Liver (tissue), 9 donors: Measurements from ENCODE around the gene PATZ1. TPM values are rescaled to one million over a fixed set of nuclear protein-coding genes. Genes with fewer than 3 reads are reported as not detected.

ENCODE experiments used
- DNase-seq: peaks from one replicate; pipeline ENCODE4 v3.0.0-alpha.2; 2017; ENCODE audit warnings: low spot score
- H3K27ac ChIP-seq, 2 donors: one replicate each; pipeline ENCODE4 v1.7.0; 2013; ENCODE audit warnings: inconsistent platforms in 2 of 2, low read length in 2 of 2, control low read depth in 1 of 2, low read depth in 1 of 2, mild to moderate bottlenecking in 1 of 2
- H3K27me3 ChIP-seq, 4 donors: one replicate each; pipeline versions ENCODE4 v1.6.1 to v1.7.0; 2013; ENCODE audit warnings: low read length in 3 of 4, inconsistent platforms in 1 of 4, mild to moderate bottlenecking in 1 of 4, moderate library complexity in 1 of 4; ENCODE audit not compliant: control insufficient read depth in 4 of 4, insufficient read depth in 4 of 4
- H3K36me3 ChIP-seq, 4 donors: one replicate each; pipeline versions ENCODE4 v1.6.1 to v1.7.0; 2013; ENCODE audit warnings: low read length in 3 of 4, mild to moderate bottlenecking in 3 of 4, low read depth in 1 of 4, moderate library complexity in 1 of 4; ENCODE audit not compliant: control insufficient read depth in 4 of 4, insufficient read depth in 3 of 4
- H3K4me1 ChIP-seq, 4 donors: one replicate each; pipeline versions ENCODE4 v1.6.1 to v1.7.0; 2013; ENCODE audit warnings: low read length in 3 of 4, mild to moderate bottlenecking in 3 of 4, moderate library complexity in 1 of 4; ENCODE audit not compliant: control insufficient read depth in 4 of 4, insufficient read depth in 4 of 4
- H3K4me3 ChIP-seq, 3 donors: one replicate each; pipeline versions ENCODE4 v1.6.1 to v1.7.0; 2013; ENCODE audit warnings: low read length in 3 of 3, control low read depth in 1 of 3, low read depth in 1 of 3, mild to moderate bottlenecking in 1 of 3
- H3K9ac ChIP-seq, 2 donors: one replicate each; pipeline ENCODE4 v1.7.0; 2013; ENCODE audit warnings: low read length in 2 of 2, mild to moderate bottlenecking in 2 of 2, moderate library complexity in 2 of 2, control low read depth in 1 of 2, low read depth in 1 of 2
- H3K9me3 ChIP-seq, 4 donors: one replicate each; pipeline versions ENCODE4 v1.6.1 to v1.7.0; 2013; ENCODE audit warnings: low read length in 3 of 4; ENCODE audit not compliant: control insufficient read depth in 4 of 4
- EGR1 ChIP-seq, 2 donors: IDR thresholded peaks; 2 replicates each; pipeline ENCODE4 v1.6.1; 2016 to 2018; ENCODE audit warnings: antibody characterized with exemption in 2 of 2, low read depth in 2 of 2
- FOXA1 ChIP-seq: IDR thresholded peaks from 2 replicates; pipeline ENCODE4 v1.6.1; 2016; ENCODE audit warnings: antibody characterized with exemption
- HNF4G ChIP-seq: IDR thresholded peaks from 2 replicates; pipeline ENCODE4 v1.6.1; 2016; ENCODE audit warnings: antibody characterized with exemption
- NR2F2 ChIP-seq: IDR thresholded peaks from 2 replicates; pipeline ENCODE4 v1.6.1; 2016; ENCODE audit warnings: antibody characterized with exemption
- RAD21 ChIP-seq, 2 donors: IDR thresholded peaks; 2 replicates each; pipeline ENCODE4 v1.6.1; 2016; ENCODE audit warnings: antibody characterized with exemption in 2 of 2, mild to moderate bottlenecking in 2 of 2
- REST ChIP-seq: IDR thresholded peaks from 2 replicates; pipeline ENCODE4 v1.6.1; 2016; ENCODE audit warnings: antibody characterized with exemption, mild to moderate bottlenecking
- SP1 ChIP-seq: IDR thresholded peaks from 2 replicates; pipeline ENCODE4 v1.6.1; 2018; ENCODE audit warnings: antibody characterized with exemption, mild to moderate bottlenecking
- TAF1 ChIP-seq: conservative IDR thresholded peaks from 2 replicates; pipeline ENCODE4 v1.6.1; 2016; ENCODE audit warnings: antibody characterized with exemption, mild to moderate bottlenecking
- ZBTB33 ChIP-seq: IDR thresholded peaks from 2 replicates; pipeline ENCODE4 v1.6.1; 2016; ENCODE audit warnings: antibody characterized with exemption
- WGBS: extraction: QIAGEN DNeasy Blood & Tissue Kit; methylation state at CpG from one replicate; pipeline ENCODE4 v1.1.7; 2013; 5-methylcytosine and 5-hydroxymethylcytosine counted together
- polyA plus RNA-seq, 2 donors: library from polyadenylated mRNA; stranded (reverse) in 1 of 2; unstranded in 1 of 2; fragments of 200-250 nt in 1 of 2; fragments of >200 nt in 1 of 2; fragmentation: Nextera tagmentation in 1 of 2; extraction: Ambion mirVana in 1 of 2; gene quantifications; one replicate each; pipeline versions ENCODE4 v1.2.1 to v1.2.3, GENCODE V29; 2013 to 2015
- total RNA-seq, 2 donors: library from RNA; depleted of rRNA; stranded (reverse); fragments of >200 nt; gene quantifications; one replicate each; pipeline ENCODE4 v1.2.3, GENCODE V29; 2014
- TF ChIP-seq, protein P1 (sequence below): fragments of 150-350 bp; IDR thresholded peaks from 2 replicates; pipeline ENCODE4 v1.5.1; 2017; ENCODE audit warnings: improper control_type of control experiment, low read depth, low read length; ENCODE audit not compliant: missing input control
- TF ChIP-seq, protein P2 (sequence below): IDR thresholded peaks from 2 replicates; pipeline ENCODE4 v1.6.1; 2016; ENCODE audit warnings: antibody characterized with exemption
- TF ChIP-seq, protein P3 (sequence below): IDR thresholded peaks from 2 replicates; pipeline ENCODE4 v1.6.1; 2016; ENCODE audit warnings: antibody characterized with exemption
- donor health status: healthy.
- donor health status: healthy.
- donor health status: healthy.
- donor health status: healthy.
- donor health status: healthy.

The PATZ1 gene
- total and polyA plus RNA-seq, 4 donors, result 3.8 to 13.5 (median 10.1) TPM

DNA sequence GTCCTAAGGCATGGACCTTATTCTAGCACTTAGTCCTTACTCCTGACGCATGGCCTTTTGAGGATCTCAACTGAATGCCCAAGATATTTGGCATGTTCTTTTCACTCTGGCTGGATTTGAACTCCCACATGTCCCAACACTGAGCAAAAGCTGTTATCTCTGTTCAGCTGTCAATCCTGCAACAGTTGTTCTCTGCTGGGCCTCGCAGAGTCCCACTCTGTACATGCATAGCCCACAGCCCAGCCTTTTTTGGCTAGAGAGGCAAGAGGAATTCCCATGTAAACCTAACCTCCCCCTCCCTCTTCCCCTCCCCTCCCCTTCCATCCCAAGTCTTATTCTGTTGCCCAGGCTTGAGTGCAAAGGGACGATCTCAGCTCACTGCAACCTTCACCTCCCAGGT lies 31.5 kb upstream of the PATZ1 start:
- H3K9ac ChIP-seq, result no peak overlapping the region
- no peak overlapping the region for H3K27ac ChIP-seq

More for the DNA sequence above, 31.5 kb upstream of the PATZ1 start:
- Histone ChIP-seq H3K4me1 (no peaks in the 10 kb centered on the region), H3K27me3 (no peaks in the 10 kb centered on the region), H3K4me3 (no peak overlapping the region), H3K9me3 (no peaks in the 10 kb centered on the region), H3K36me3 (no peaks in the 10 kb centered on the region)
- TF ChIP-seq FOXA1 (no peak), EGR1 (IDR thresholded peaks at IDR 0.05; ENCODE audit: low read depth in 2 of 2) (no peak), REST (no peak), RAD21 (IDR thresholded peaks at IDR 0.05) (no peak), HNF4G (no peak), TAF1 (no peak), SP1 (no peak), NR2F2 (no peak), ZBTB33 (no peak)
- TF ChIP-seq, protein P1, sequence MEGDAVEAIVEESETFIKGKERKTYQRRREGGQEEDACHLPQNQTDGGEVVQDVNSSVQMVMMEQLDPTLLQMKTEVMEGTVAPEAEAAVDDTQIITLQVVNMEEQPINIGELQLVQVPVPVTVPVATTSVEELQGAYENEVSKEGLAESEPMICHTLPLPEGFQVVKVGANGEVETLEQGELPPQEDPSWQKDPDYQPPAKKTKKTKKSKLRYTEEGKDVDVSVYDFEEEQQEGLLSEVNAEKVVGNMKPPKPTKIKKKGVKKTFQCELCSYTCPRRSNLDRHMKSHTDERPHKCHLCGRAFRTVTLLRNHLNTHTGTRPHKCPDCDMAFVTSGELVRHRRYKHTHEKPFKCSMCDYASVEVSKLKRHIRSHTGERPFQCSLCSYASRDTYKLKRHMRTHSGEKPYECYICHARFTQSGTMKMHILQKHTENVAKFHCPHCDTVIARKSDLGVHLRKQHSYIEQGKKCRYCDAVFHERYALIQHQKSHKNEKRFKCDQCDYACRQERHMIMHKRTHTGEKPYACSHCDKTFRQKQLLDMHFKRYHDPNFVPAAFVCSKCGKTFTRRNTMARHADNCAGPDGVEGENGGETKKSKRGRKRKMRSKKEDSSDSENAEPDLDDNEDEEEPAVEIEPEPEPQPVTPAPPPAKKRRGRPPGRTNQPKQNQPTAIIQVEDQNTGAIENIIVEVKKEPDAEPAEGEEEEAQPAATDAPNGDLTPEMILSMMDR, result no peak
- TF ChIP-seq, protein P2, sequence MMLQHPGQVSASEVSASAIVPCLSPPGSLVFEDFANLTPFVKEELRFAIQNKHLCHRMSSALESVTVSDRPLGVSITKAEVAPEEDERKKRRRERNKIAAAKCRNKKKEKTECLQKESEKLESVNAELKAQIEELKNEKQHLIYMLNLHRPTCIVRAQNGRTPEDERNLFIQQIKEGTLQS, result no peak
- TF ChIP-seq, protein P3, sequence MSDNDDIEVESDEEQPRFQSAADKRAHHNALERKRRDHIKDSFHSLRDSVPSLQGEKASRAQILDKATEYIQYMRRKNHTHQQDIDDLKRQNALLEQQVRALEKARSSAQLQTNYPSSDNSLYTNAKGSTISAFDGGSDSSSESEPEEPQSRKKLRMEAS, result no peak
- no peak for DNase-seq
- 86% methylated on average over 3 of the region's 3 CpGs for WGBS
